Upper lobe of right lung (tissue), 1 donor: ENCODE results near the gene AHDC1. TPM values are rescaled to one million over a fixed set of nuclear protein-coding genes. Genes with fewer than 3 reads are reported as not detected.
A peak's percentile ranks its signal among the peaks of the same experiment; 100 is the strongest.

Source experiments
- ATAC-seq: fragments of 200-7000 bp; cut with Tn5 transposase; one replicate; pipeline ENCODE4 v1.9.1; 2020; ENCODE audit warnings: mild to moderate bottlenecking, moderate library complexity
- DNase-seq: peaks from one replicate; pipeline ENCODE4 v3.0.0-alpha.2; 2020
- H3K27ac ChIP-seq: fragments of 200-600 bp; one replicate; pipeline ENCODE4 v1.8.0; 2022
- H3K27me3 ChIP-seq: fragments of 200-600 bp; one replicate; pipeline ENCODE4 v1.8.0; 2022; ENCODE audit warnings: mild to moderate bottlenecking
- H3K36me3 ChIP-seq: fragments of 200-600 bp; one replicate; pipeline ENCODE4 v1.8.0; 2022
- H3K4me1 ChIP-seq: fragments of 200-600 bp; one replicate; pipeline ENCODE4 v1.8.0; 2022
- H3K4me3 ChIP-seq: fragments of 200-600 bp; one replicate; pipeline ENCODE4 v1.8.0; 2022; ENCODE audit warnings: mild to moderate bottlenecking
- H3K9me3 ChIP-seq: fragments of 200-600 bp; one replicate; pipeline ENCODE4 v1.8.0; 2022
- CTCF ChIP-seq: fragments of 200-600 bp; IDR thresholded peaks from one replicate; pipeline ENCODE4 v1.8.0; 2022; ENCODE audit warnings: antibody characterized with exemption
- intact Hi-C: fragments of 100-400 bp; cut with DNase I; formaldehyde crosslinking; loops from one replicate; pipeline ENCODE4 v1.11.0; 2022
- total RNA-seq: library from RNA; stranded (reverse); fragmentation: NEBNext Ultra II Directional; extraction: Animal tissue kit (Norgen Biotek cat#: 25700); gene quantifications from one replicate; pipeline ENCODE4 v1.2.1, GENCODE V29; 2021
- donor health status: DM: no; HTN: yes; CAD: no; lungs with severe emphysema.

Gene AHDC1
- total RNA-seq, 1 donor from 2014 or later = 34.2 TPM

GRCh38 chr1:27520651-27521050, 83.3 kb downstream of the AHDC1 start:
- ATAC-seq (no peak), DNase-seq (no peak)
- H3K9me3 ChIP-seq = no peaks in the 10 kb centered on the region
- H3K36me3 ChIP-seq = no peaks in the 10 kb centered on the region
- H3K27me3 ChIP-seq = no peaks in the 10 kb centered on the region
- H3K4me1 ChIP-seq = peaks cover 58% of the 10 kb centered on the region
- H3K27ac ChIP-seq = peak overlapping the region; percentile 78
- TF ChIP-seq CTCF = no peak
- H3K4me3 ChIP-seq = no peak overlapping the region
- intact Hi-C loops = no loop called here

DNA sequence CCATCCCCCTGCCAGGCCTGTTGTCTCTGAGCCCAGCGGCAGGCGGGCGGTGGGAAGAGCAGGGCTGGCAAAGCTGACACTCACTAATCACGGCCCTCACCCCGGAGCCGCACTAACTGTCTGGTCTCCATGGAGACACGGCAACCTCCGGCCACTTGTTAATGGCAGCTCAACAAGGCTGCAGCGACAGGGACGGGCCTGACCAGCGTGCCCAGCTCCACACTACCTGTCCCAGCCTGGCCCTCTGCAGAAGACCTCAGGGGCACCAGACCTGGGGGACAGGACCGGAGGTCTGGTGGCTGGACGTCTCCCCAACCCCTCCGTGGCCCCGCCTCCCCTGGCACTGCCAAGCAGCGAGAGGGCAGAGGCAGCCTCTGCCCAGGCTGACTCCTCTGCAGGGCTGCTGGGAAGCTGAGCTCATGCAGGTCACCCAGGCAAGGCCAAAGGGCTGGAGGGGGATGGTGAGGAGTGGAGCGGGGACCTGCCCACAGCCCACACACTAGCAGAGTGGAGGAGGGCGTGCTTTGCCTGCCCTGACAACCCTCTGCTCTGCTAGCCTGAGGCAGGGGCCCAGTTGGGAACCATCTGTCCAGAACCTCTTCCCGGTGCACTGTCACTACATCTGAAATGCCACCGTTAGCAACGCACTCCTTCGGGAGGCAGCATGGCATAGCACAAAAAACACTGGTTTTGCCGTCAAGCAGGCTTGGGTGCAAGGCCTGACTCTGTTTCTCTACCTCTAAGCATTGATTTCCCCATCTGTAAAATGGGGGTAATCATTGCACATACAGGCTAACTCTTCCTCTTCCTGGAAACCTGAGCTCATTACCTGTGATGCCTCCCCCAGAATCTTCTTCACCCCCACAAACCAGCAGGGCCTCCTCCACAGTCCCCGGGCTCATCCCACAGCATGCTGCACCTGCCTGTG, 84.3 kb downstream of the AHDC1 start:
- no peak overlapping the region for H3K4me3 ChIP-seq
- H3K27me3 ChIP-seq = no peaks in the 10 kb centered on the region
- no peaks in the 10 kb centered on the region for H3K9me3 ChIP-seq
- DNase-seq (peak; percentile 68), ATAC-seq (peak; percentile 45)
- intact Hi-C loops = no loop called here
- peaks cover 48% of the 10 kb centered on the region for H3K4me1 ChIP-seq
- no peak for TF ChIP-seq CTCF
- no peaks in the 10 kb centered on the region for H3K36me3 ChIP-seq
- H3K27ac ChIP-seq = no peak overlapping the region

DNA sequence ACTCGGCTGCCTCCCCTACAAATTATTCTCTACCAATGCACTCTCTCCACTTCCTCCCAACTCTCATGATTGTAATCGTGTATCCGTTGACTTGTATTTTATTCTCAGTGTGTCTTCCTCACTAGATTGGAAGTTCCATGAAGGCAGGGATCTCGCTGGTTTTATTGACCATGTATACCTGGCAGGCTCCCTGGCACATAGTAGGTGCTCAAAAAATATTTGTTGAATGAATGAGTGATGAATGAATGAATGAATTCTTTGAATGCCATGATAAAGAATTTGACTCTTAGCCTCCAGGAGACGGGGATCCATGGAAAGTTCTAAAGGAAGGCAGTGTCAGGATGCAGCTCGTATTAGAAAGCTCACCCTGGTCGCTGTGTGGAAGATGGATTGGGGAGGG, 85.1 kb downstream of the AHDC1 start:
- intact Hi-C loops = no loop called here
- Histone ChIP-seq H3K4me1 (peaks cover 48% of the 10 kb centered on the region), H3K36me3 (no peaks in the 10 kb centered on the region), H3K4me3 (no peak overlapping the region), H3K27me3 (no peaks in the 10 kb centered on the region), H3K27ac (no peak overlapping the region), H3K9me3 (no peaks in the 10 kb centered on the region)
- DNase-seq (no peak), ATAC-seq (no peak)
- no peak for TF ChIP-seq CTCF

- intact Hi-C loops = no loop called here
- TF ChIP-seq CTCF = no peak
- H3K4me1 ChIP-seq = peaks cover 47% of the 10 kb centered on the region
- no peak overlapping the region for H3K4me3 ChIP-seq
- H3K27me3 ChIP-seq = no peaks in the 10 kb centered on the region
- no peak for DNase-seq
- no peaks in the 10 kb centered on the region for H3K9me3 ChIP-seq
- ATAC-seq = no peak
- no peaks in the 10 kb centered on the region for H3K36me3 ChIP-seq
- peak overlapping the region; percentile 36 for H3K27ac ChIP-seq
Observed at GRCh38 chr1:27517907-27518718, 85.8 kb downstream of the AHDC1 start.

- no peak overlapping the region for H3K4me3 ChIP-seq
- peaks cover 39% of the 10 kb centered on the region for H3K4me1 ChIP-seq
- H3K9me3 ChIP-seq = no peaks in the 10 kb centered on the region
- no peak for DNase-seq
- no peaks in the 10 kb centered on the region for H3K27me3 ChIP-seq
- H3K27ac ChIP-seq = no peak overlapping the region
- TF ChIP-seq CTCF = no peak
- intact Hi-C loops = no loop called here
- H3K36me3 ChIP-seq = no peaks in the 10 kb centered on the region
- ATAC-seq = no peak
Observed at GRCh38 chr1:27517301-27517700, 86.6 kb downstream of the AHDC1 start.
